ENCODE data around the gene ILKAP. TPM values are rescaled to one million over a fixed set of nuclear protein-coding genes. Genes with fewer than 3 reads are reported as not detected.

The ILKAP gene
- total RNA-seq, 1 experiment from 2014 or later = 49.9 TPM

- ATAC-seq (no peak), DNase-seq (ENCODE audit: low read depth, low spot score) (no peak)
- Histone ChIP-seq H3K9me3 (ENCODE audit: control insufficient read depth, insufficient read depth, low read depth, low read length) (no peaks in the 10 kb centered on the region), H3K4me1 (ENCODE audit: control insufficient read depth, insufficient read depth, low read length) (peaks cover 4% of the 10 kb centered on the region; the same call in 1 of the 2 replicates), H3K36me3 (ENCODE audit: control insufficient read depth, insufficient read depth, low read length) (peaks cover 9% of the 10 kb centered on the region), H3K27me3 (ENCODE audit: control insufficient read depth, insufficient read depth, low read length) (no peaks in the 10 kb centered on the region), H3K27ac (ENCODE audit: low read length) (no peak overlapping the region), H3K4me3 (ENCODE audit: low read depth in 2 of 2, low read length in 2 of 2) (no peak overlapping the region)
- in situ Hi-C loops (cut with HindIII; ENCODE audit: low pct_unique_long_range_greater_than_20kb, low sequenced_read_pairs) = no loop called here
- ChIA-PET CTCF (no interaction called here), POLR2A (no interaction called here)
- no TSS peak for BruUV-seq (replicated peaks)
- TF ChIP-seq, protein P1, sequence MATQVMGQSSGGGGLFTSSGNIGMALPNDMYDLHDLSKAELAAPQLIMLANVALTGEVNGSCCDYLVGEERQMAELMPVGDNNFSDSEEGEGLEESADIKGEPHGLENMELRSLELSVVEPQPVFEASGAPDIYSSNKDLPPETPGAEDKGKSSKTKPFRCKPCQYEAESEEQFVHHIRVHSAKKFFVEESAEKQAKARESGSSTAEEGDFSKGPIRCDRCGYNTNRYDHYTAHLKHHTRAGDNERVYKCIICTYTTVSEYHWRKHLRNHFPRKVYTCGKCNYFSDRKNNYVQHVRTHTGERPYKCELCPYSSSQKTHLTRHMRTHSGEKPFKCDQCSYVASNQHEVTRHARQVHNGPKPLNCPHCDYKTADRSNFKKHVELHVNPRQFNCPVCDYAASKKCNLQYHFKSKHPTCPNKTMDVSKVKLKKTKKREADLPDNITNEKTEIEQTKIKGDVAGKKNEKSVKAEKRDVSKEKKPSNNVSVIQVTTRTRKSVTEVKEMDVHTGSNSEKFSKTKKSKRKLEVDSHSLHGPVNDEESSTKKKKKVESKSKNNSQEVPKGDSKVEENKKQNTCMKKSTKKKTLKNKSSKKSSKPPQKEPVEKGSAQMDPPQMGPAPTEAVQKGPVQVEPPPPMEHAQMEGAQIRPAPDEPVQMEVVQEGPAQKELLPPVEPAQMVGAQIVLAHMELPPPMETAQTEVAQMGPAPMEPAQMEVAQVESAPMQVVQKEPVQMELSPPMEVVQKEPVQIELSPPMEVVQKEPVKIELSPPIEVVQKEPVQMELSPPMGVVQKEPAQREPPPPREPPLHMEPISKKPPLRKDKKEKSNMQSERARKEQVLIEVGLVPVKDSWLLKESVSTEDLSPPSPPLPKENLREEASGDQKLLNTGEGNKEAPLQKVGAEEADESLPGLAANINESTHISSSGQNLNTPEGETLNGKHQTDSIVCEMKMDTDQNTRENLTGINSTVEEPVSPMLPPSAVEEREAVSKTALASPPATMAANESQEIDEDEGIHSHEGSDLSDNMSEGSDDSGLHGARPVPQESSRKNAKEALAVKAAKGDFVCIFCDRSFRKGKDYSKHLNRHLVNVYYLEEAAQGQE (IDR thresholded peaks at IDR 0.05; ENCODE audit: insufficient read depth in 1 of 2, low read depth in 2 of 2, low read length in 1 of 2) = no peak
- TF ChIP-seq POLR2AphosphoS5 (IDR thresholded peaks at IDR 0.05; ENCODE audit: low read depth, low read length) (no peak), TCF7L2 (IDR thresholded peaks at IDR 0.05; ENCODE audit: low read depth, low read length) (no peak), SIN3A (IDR thresholded peaks at IDR 0.05; ENCODE audit: borderline replicate concordance, insufficient read depth, low read depth, low read length) (no peak)
- TF ChIP-seq, protein P2, sequence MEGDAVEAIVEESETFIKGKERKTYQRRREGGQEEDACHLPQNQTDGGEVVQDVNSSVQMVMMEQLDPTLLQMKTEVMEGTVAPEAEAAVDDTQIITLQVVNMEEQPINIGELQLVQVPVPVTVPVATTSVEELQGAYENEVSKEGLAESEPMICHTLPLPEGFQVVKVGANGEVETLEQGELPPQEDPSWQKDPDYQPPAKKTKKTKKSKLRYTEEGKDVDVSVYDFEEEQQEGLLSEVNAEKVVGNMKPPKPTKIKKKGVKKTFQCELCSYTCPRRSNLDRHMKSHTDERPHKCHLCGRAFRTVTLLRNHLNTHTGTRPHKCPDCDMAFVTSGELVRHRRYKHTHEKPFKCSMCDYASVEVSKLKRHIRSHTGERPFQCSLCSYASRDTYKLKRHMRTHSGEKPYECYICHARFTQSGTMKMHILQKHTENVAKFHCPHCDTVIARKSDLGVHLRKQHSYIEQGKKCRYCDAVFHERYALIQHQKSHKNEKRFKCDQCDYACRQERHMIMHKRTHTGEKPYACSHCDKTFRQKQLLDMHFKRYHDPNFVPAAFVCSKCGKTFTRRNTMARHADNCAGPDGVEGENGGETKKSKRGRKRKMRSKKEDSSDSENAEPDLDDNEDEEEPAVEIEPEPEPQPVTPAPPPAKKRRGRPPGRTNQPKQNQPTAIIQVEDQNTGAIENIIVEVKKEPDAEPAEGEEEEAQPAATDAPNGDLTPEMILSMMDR (IDR thresholded peaks at IDR 0.05) = no peak
- intact Hi-C loops (cut with micrococcal nuclease; ENCODE audit: unreplicated experiment) = no loop called here
Observed at GRCh38 chr2:238174701-238175100, 28.8 kb downstream of the ILKAP start.

DNA sequence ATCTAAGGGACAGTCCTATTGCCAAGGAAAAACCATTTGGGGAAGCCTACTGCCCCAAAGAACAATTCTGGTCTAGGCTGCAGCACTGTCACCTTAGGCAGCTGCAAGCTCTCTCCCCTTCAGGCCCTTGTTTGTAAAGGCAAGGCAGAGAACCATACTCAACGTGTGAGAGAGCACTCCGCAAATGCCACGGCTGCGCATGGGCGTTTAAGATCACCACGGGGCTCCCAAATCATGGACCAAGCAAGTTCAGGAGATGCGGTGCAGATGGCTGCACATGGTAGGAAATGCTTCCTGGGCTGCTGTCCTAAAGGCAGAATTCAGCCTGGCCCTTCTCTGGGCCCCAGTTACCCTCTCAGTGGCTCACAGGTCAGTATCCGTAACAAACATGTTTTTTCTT, 29.2 kb downstream of the ILKAP start:
- no TSS peak for BruUV-seq (replicated peaks)
- DNase-seq (ENCODE audit: low read depth, low spot score) (no peak), ATAC-seq (no peak)
- Histone ChIP-seq H3K27me3 (ENCODE audit: control insufficient read depth, insufficient read depth, low read length) (no peaks in the 10 kb centered on the region), H3K9me3 (ENCODE audit: control insufficient read depth, insufficient read depth, low read depth, low read length) (no peaks in the 10 kb centered on the region), H3K36me3 (ENCODE audit: control insufficient read depth, insufficient read depth, low read length) (peaks cover 10% of the 10 kb centered on the region), H3K4me3 (ENCODE audit: low read depth in 2 of 2, low read length in 2 of 2) (no peak overlapping the region), H3K4me1 (ENCODE audit: control insufficient read depth, insufficient read depth, low read length) (peaks cover 7% of the 10 kb centered on the region; the same call in 1 of the 2 replicates), H3K27ac (ENCODE audit: low read length) (no peak overlapping the region)
- ChIA-PET CTCF (no interaction called here), POLR2A (no interaction called here)
- in situ Hi-C loops (cut with HindIII; ENCODE audit: low pct_unique_long_range_greater_than_20kb, low sequenced_read_pairs) (no loop called here), intact Hi-C loops (cut with micrococcal nuclease; ENCODE audit: unreplicated experiment) (no loop called here)
- TF ChIP-seq, protein P1 (IDR thresholded peaks at IDR 0.05; ENCODE audit: insufficient read depth in 1 of 2, low read depth in 2 of 2, low read length in 1 of 2) = no peak
- TF ChIP-seq POLR2AphosphoS5 (IDR thresholded peaks at IDR 0.05; ENCODE audit: low read depth, low read length) (no peak), SIN3A (IDR thresholded peaks at IDR 0.05; ENCODE audit: borderline replicate concordance, insufficient read depth, low read depth, low read length) (no peak), TCF7L2 (IDR thresholded peaks at IDR 0.05; ENCODE audit: low read depth, low read length) (no peak)
- TF ChIP-seq, protein P2 (IDR thresholded peaks at IDR 0.05) = no peak

All from Panc1 (cell line).